ENCODE data around the gene SMIM38.

Gene SMIM38

GRCh38 chr11:69201066-69201365, 45.3 kb downstream of the SMIM38 start:
- Histone ChIP-seq H4K91ac (ENCODE audit: low read depth, low read length) (no peak overlapping the region), H2AFZ (ENCODE audit: insufficient read depth, low read length, poor library complexity) (no peak overlapping the region), H3K27me3 (ENCODE audit: insufficient read depth, low read length) (no peaks in the 10 kb centered on the region), H3K36me3 (ENCODE audit: control insufficient read depth in 1 of 2, insufficient read depth in 2 of 2, low read length in 2 of 2) (no peaks in the 10 kb centered on the region), H4K8ac (ENCODE audit: low read depth, low read length) (no peak overlapping the region), H3K18ac (ENCODE audit: low read length) (no peak overlapping the region), H3K79me1 (ENCODE audit: low read length) (no peaks in the 10 kb centered on the region), H2BK5ac (ENCODE audit: low read depth, low read length, poor library complexity) (no peak overlapping the region), H3K27ac (ENCODE audit: low read depth, low read length) (no peak overlapping the region), H2BK120ac (ENCODE audit: insufficient read depth, low read length, poor library complexity) (no peak overlapping the region), H2BK12ac (ENCODE audit: low read length) (no peak overlapping the region), H3K4ac (ENCODE audit: low read depth, low read length) (no peak overlapping the region), H4K12ac (ENCODE audit: low read depth, low read length) (no peak overlapping the region), H3K9me3 (ENCODE audit: insufficient read depth, low read depth, low read length) (peaks cover 5% of the 10 kb centered on the region), H2AK5ac (ENCODE audit: low read length) (no peak overlapping the region), H3K14ac (ENCODE audit: low read length) (no peak overlapping the region), H3K9ac (ENCODE audit: low read length) (no peak overlapping the region), H3K23ac (ENCODE audit: low read length) (no peak overlapping the region), H3K4me3 (ENCODE audit: low read depth, low read length) (no peak overlapping the region), H3K4me1 (ENCODE audit: control insufficient read depth in 1 of 2, insufficient read depth in 2 of 2, low read length in 2 of 2) (no peaks in the 10 kb centered on the region), H3K4me2 (ENCODE audit: low read length) (no peak overlapping the region), H3K79me2 (ENCODE audit: control insufficient read depth, insufficient read depth, low read length, poor library complexity) (no peaks in the 10 kb centered on the region)
- DNase-seq = no peak
- no CpG with 5 or more reads among the region's 4 CpGs for WGBS (ENCODE audit: extremely low coverage, insufficient coverage, insufficient read length)

GRCh38 chr11:69201764-69202370, 46.1 kb downstream of the SMIM38 start:
- Histone ChIP-seq H3K79me1 (ENCODE audit: low read length) (no peaks in the 10 kb centered on the region), H3K36me3 (ENCODE audit: control insufficient read depth in 1 of 2, insufficient read depth in 2 of 2, low read length in 2 of 2) (no peaks in the 10 kb centered on the region), H3K9me3 (ENCODE audit: insufficient read depth, low read depth, low read length) (peaks cover 5% of the 10 kb centered on the region), H3K27ac (ENCODE audit: low read depth, low read length) (no peak overlapping the region), H3K4ac (ENCODE audit: low read depth, low read length) (no peak overlapping the region), H2AFZ (ENCODE audit: insufficient read depth, low read length, poor library complexity) (no peak overlapping the region), H2BK12ac (ENCODE audit: low read length) (no peak overlapping the region), H2AK5ac (ENCODE audit: low read length) (no peak overlapping the region), H3K4me2 (ENCODE audit: low read length) (no peak overlapping the region), H4K8ac (ENCODE audit: low read depth, low read length) (no peak overlapping the region), H3K4me3 (ENCODE audit: low read depth, low read length) (no peak overlapping the region), H3K79me2 (ENCODE audit: control insufficient read depth, insufficient read depth, low read length, poor library complexity) (no peaks in the 10 kb centered on the region), H3K18ac (ENCODE audit: low read length) (no peak overlapping the region), H3K14ac (ENCODE audit: low read length) (no peak overlapping the region), H2BK120ac (ENCODE audit: insufficient read depth, low read length, poor library complexity) (no peak overlapping the region), H4K91ac (ENCODE audit: low read depth, low read length) (no peak overlapping the region), H3K23ac (ENCODE audit: low read length) (no peak overlapping the region), H3K27me3 (ENCODE audit: insufficient read depth, low read length) (no peaks in the 10 kb centered on the region), H4K12ac (ENCODE audit: low read depth, low read length) (no peak overlapping the region), H3K4me1 (ENCODE audit: control insufficient read depth in 1 of 2, insufficient read depth in 2 of 2, low read length in 2 of 2) (no peaks in the 10 kb centered on the region), H3K9ac (ENCODE audit: low read length) (no peak overlapping the region), H2BK5ac (ENCODE audit: low read depth, low read length, poor library complexity) (no peak overlapping the region)
- no CpG with 5 or more reads among the region's 7 CpGs for WGBS (ENCODE audit: extremely low coverage, insufficient coverage, insufficient read length)
- DNase-seq = no peak

- H3K36me3 ChIP-seq (ENCODE audit: control insufficient read depth in 1 of 2, insufficient read depth in 2 of 2, low read length in 2 of 2) = no peaks in the 10 kb centered on the region
- no peak overlapping the region for H4K91ac ChIP-seq (ENCODE audit: low read depth, low read length)
- H2AFZ ChIP-seq (ENCODE audit: insufficient read depth, low read length, poor library complexity) = no peak overlapping the region
- no peak overlapping the region for H4K12ac ChIP-seq (ENCODE audit: low read depth, low read length)
- H2AK5ac ChIP-seq (ENCODE audit: low read length) = no peak overlapping the region
- H3K4me1 ChIP-seq (ENCODE audit: control insufficient read depth in 1 of 2, insufficient read depth in 2 of 2, low read length in 2 of 2) = no peaks in the 10 kb centered on the region
- no peak overlapping the region for H3K27ac ChIP-seq (ENCODE audit: low read depth, low read length)
- H3K27me3 ChIP-seq (ENCODE audit: insufficient read depth, low read length) = no peaks in the 10 kb centered on the region
- no peak overlapping the region for H3K4me3 ChIP-seq (ENCODE audit: low read depth, low read length)
- H3K23ac ChIP-seq (ENCODE audit: low read length) = no peak overlapping the region
- no peak overlapping the region for H3K4me2 ChIP-seq (ENCODE audit: low read length)
- no peaks in the 10 kb centered on the region for H3K79me2 ChIP-seq (ENCODE audit: control insufficient read depth, insufficient read depth, low read length, poor library complexity)
- H3K9me3 ChIP-seq (ENCODE audit: insufficient read depth, low read depth, low read length) = peaks cover 5% of the 10 kb centered on the region
- H2BK5ac ChIP-seq (ENCODE audit: low read depth, low read length, poor library complexity) = no peak overlapping the region
- no peaks in the 10 kb centered on the region for H3K79me1 ChIP-seq (ENCODE audit: low read length)
- no peak overlapping the region for H3K18ac ChIP-seq (ENCODE audit: low read length)
- H4K8ac ChIP-seq (ENCODE audit: low read depth, low read length) = no peak overlapping the region
- H3K14ac ChIP-seq (ENCODE audit: low read length) = no peak overlapping the region
- no peak overlapping the region for H3K4ac ChIP-seq (ENCODE audit: low read depth, low read length)
- no peak overlapping the region for H3K9ac ChIP-seq (ENCODE audit: low read length)
- H2BK120ac ChIP-seq (ENCODE audit: insufficient read depth, low read length, poor library complexity) = no peak overlapping the region
- H2BK12ac ChIP-seq (ENCODE audit: low read length) = no peak overlapping the region
- DNase-seq = no peak
- whole genome bisulfite sequencing (ENCODE audit: extremely low coverage, insufficient coverage, insufficient read length) = no CpG with 5 or more reads among the region's 25 CpGs
These were observed 46.9 kb downstream of the SMIM38 start for GRCh38 chr11:69202511-69203221.

GRCh38 chr11:69203381-69203780, 47.6 kb downstream of the SMIM38 start:
- Histone ChIP-seq H2AFZ (ENCODE audit: insufficient read depth, low read length, poor library complexity) (no peak overlapping the region), H3K79me1 (ENCODE audit: low read length) (no peaks in the 10 kb centered on the region), H3K9ac (ENCODE audit: low read length) (no peak overlapping the region), H4K12ac (ENCODE audit: low read depth, low read length) (no peak overlapping the region), H2BK5ac (ENCODE audit: low read depth, low read length, poor library complexity) (no peak overlapping the region), H2BK12ac (ENCODE audit: low read length) (no peak overlapping the region), H3K23ac (ENCODE audit: low read length) (no peak overlapping the region), H2AK5ac (ENCODE audit: low read length) (no peak overlapping the region), H4K91ac (ENCODE audit: low read depth, low read length) (no peak overlapping the region), H3K4me2 (ENCODE audit: low read length) (no peak overlapping the region), H3K36me3 (ENCODE audit: control insufficient read depth in 1 of 2, insufficient read depth in 2 of 2, low read length in 2 of 2) (no peaks in the 10 kb centered on the region), H3K14ac (ENCODE audit: low read length) (no peak overlapping the region), H3K4me3 (ENCODE audit: low read depth, low read length) (no peak overlapping the region), H2BK120ac (ENCODE audit: insufficient read depth, low read length, poor library complexity) (no peak overlapping the region), H3K9me3 (ENCODE audit: insufficient read depth, low read depth, low read length) (peaks cover 5% of the 10 kb centered on the region), H3K4me1 (ENCODE audit: control insufficient read depth in 1 of 2, insufficient read depth in 2 of 2, low read length in 2 of 2) (no peaks in the 10 kb centered on the region), H3K79me2 (ENCODE audit: control insufficient read depth, insufficient read depth, low read length, poor library complexity) (no peaks in the 10 kb centered on the region), H4K8ac (ENCODE audit: low read depth, low read length) (no peak overlapping the region), H3K27me3 (ENCODE audit: insufficient read depth, low read length) (no peaks in the 10 kb centered on the region), H3K18ac (ENCODE audit: low read length) (no peak overlapping the region), H3K4ac (ENCODE audit: low read depth, low read length) (no peak overlapping the region), H3K27ac (ENCODE audit: low read depth, low read length) (no peak overlapping the region)
- no peak for DNase-seq
- no CpG with 5 or more reads among the region's 16 CpGs for WGBS (ENCODE audit: extremely low coverage, insufficient coverage, insufficient read length)

All from trophoblast cell (in vitro differentiated cells and primary cell).